Measurements from ENCODE around the gene PDE9A.

PDE9A gene

GRCh38 chr21:42757826-42758655, 104.6 kb downstream of the PDE9A start:
- DNase-seq (ENCODE audit: extremely low spot score) = no peak
- ChIA-PET POLR2A (no interaction called here), CTCF (no interaction called here)
- TF ChIP-seq LEF1 (IDR thresholded peaks at IDR 0.05; ENCODE audit: borderline replicate concordance) (no peak), ARNT (IDR thresholded peaks at IDR 0.05) (no peak)

GRCh38 chr21:42758721-42759593, 105.5 kb downstream of the PDE9A start:
- POLR2A ChIA-PET = no interaction called here
- TF ChIP-seq PKNOX1 (IDR thresholded peaks at IDR 0.05) (no peak), NFRKB (IDR thresholded peaks at IDR 0.05) (no peak), SP1 (IDR thresholded peaks at IDR 0.05) (no peak)
- DNase-seq (ENCODE audit: extremely low spot score) = no peak
- CTCF ChIA-PET = no interaction called here

GRCh38 chr21:42759594-42759927, 106.1 kb downstream of the PDE9A start:
- CTCF ChIA-PET = no interaction called here
- POLR2A ChIA-PET = no interaction called here
- TF ChIP-seq SP1 (IDR thresholded peaks at IDR 0.05) = no peak
- TF ChIP-seq TARDBP (IDR thresholded peaks at IDR 0.05) = peak; percentile 84
- DNase-seq (ENCODE audit: extremely low spot score) = no peak

- CTCF ChIA-PET = no interaction called here
- TF ChIP-seq FOXA1 (IDR thresholded peaks at IDR 0.05) (no peak), ELF4 (IDR thresholded peaks at IDR 0.05) (no peak), ARNT (IDR thresholded peaks at IDR 0.05) (no peak), NFRKB (IDR thresholded peaks at IDR 0.05) (no peak), ZNF384 (IDR thresholded peaks at IDR 0.05) (no peak), BHLHE40 (IDR thresholded peaks at IDR 0.05; ENCODE audit: borderline replicate concordance) (no peak), PKNOX1 (IDR thresholded peaks at IDR 0.05) (no peak), FOXK2 (IDR thresholded peaks at IDR 0.05) (no peak), CTBP1 (IDR thresholded peaks at IDR 0.05; ENCODE audit: borderline replicate concordance) (no peak), L3MBTL2 (conservative IDR thresholded peaks at IDR 0.05) (no peak), SUZ12 (IDR thresholded peaks at IDR 0.05) (no peak), SP1 (IDR thresholded peaks at IDR 0.05) (no peak), TARDBP (IDR thresholded peaks at IDR 0.05) (no peak), LEF1 (IDR thresholded peaks at IDR 0.05; ENCODE audit: borderline replicate concordance) (no peak), HDGF (IDR thresholded peaks at IDR 0.05; ENCODE audit: borderline replicate concordance) (no peak), FOXM1 (IDR thresholded peaks at IDR 0.05; ENCODE audit: borderline replicate concordance) (no peak)
- no peak for DNase-seq (ENCODE audit: extremely low spot score)
- POLR2A ChIA-PET = no interaction called here
These were observed 107.0 kb downstream of the PDE9A start for GRCh38 chr21:42760361-42760950.

- TF ChIP-seq TARDBP (IDR thresholded peaks at IDR 0.05) (no peak), SUZ12 (IDR thresholded peaks at IDR 0.05) (no peak), FOXA1 (IDR thresholded peaks at IDR 0.05) (no peak), FOXK2 (IDR thresholded peaks at IDR 0.05) (no peak), SP1 (IDR thresholded peaks at IDR 0.05) (no peak), HDGF (IDR thresholded peaks at IDR 0.05; ENCODE audit: borderline replicate concordance) (no peak), PKNOX1 (IDR thresholded peaks at IDR 0.05) (no peak), ARNT (IDR thresholded peaks at IDR 0.05) (no peak), NFRKB (IDR thresholded peaks at IDR 0.05) (no peak), ELF4 (IDR thresholded peaks at IDR 0.05) (no peak), FOXM1 (IDR thresholded peaks at IDR 0.05; ENCODE audit: borderline replicate concordance) (no peak)
- ChIA-PET POLR2A (no interaction called here), CTCF (no interaction called here)
- no peak for DNase-seq (ENCODE audit: extremely low spot score)
These were observed 107.7 kb downstream of the PDE9A start for GRCh38 chr21:42760951-42761751.

- POLR2A ChIA-PET = no interaction called here
- no peak for DNase-seq (ENCODE audit: extremely low spot score)
- CTCF ChIA-PET = no interaction called here
- no peak for TF ChIP-seq SUZ12 (IDR thresholded peaks at IDR 0.05)
- no peak for TF ChIP-seq TARDBP (IDR thresholded peaks at IDR 0.05)
- TF ChIP-seq L3MBTL2 (conservative IDR thresholded peaks at IDR 0.05) = no peak
- TF ChIP-seq HDGF (IDR thresholded peaks at IDR 0.05; ENCODE audit: borderline replicate concordance) = no peak
- no peak for TF ChIP-seq BHLHE40 (IDR thresholded peaks at IDR 0.05; ENCODE audit: borderline replicate concordance)
- no peak for TF ChIP-seq ARNT (IDR thresholded peaks at IDR 0.05)
- no peak for TF ChIP-seq PKNOX1 (IDR thresholded peaks at IDR 0.05)
- TF ChIP-seq SP1 (IDR thresholded peaks at IDR 0.05) = no peak
- TF ChIP-seq FOXM1 (IDR thresholded peaks at IDR 0.05; ENCODE audit: borderline replicate concordance) = no peak
- no peak for TF ChIP-seq ZNF384 (IDR thresholded peaks at IDR 0.05)
- no peak for TF ChIP-seq LEF1 (IDR thresholded peaks at IDR 0.05; ENCODE audit: borderline replicate concordance)
- TF ChIP-seq NFRKB (IDR thresholded peaks at IDR 0.05) = no peak
- TF ChIP-seq FOXK2 (IDR thresholded peaks at IDR 0.05) = no peak
- no peak for TF ChIP-seq CTBP1 (IDR thresholded peaks at IDR 0.05; ENCODE audit: borderline replicate concordance)
- TF ChIP-seq FOXA1 (IDR thresholded peaks at IDR 0.05) = no peak
- TF ChIP-seq ELF4 (IDR thresholded peaks at IDR 0.05) = no peak
These were observed 108.4 kb downstream of the PDE9A start for GRCh38 chr21:42761776-42762335.
